C4-2B (cell line): ENCODE measurements around the gene FAM184B.

Experiments used
- H3K27ac ChIP-seq: fragments of 450-650 bp; 2 replicates; pipeline ENCODE4 v1.5.1; 2017
- CTCF ChIP-seq: fragments of 450-650 bp; conservative IDR thresholded peaks from 2 replicates; pipeline ENCODE4 v1.5.1; 2017; ENCODE audit warnings: mild to moderate bottlenecking
- ZFX ChIP-seq: fragments of 450-650 bp; IDR thresholded peaks from 2 replicates; pipeline ENCODE4 v1.6.1; 2017

Gene FAM184B

GRCh38 chr4:17736484-17736883 lies 44.9 kb downstream of the FAM184B start:
- no peak overlapping the region for H3K27ac ChIP-seq
- TF ChIP-seq ZFX, result no peak
- TF ChIP-seq CTCF, result no peak

DNA sequence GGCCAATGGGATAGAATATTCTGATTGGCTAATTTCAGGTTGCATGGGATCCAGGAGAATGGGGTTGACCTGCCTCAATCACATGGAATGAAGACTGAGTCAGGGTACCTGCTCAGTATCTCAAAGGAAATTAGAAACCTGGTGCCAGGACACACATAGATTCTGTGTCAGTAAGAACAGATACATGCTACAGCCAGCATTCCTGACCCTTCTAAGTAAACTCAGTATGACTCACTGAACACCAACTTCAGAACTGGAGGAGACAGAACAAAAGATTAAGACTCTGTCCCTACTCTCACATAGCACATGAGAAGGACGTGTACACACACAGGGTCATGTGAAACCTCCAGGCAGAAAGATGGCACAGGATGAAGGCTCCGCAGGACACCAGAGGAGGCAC lies 54.5 kb downstream of the FAM184B start:
- no peak for TF ChIP-seq ZFX
- no peak for TF ChIP-seq CTCF
- H3K27ac ChIP-seq, result no peak overlapping the region

DNA sequence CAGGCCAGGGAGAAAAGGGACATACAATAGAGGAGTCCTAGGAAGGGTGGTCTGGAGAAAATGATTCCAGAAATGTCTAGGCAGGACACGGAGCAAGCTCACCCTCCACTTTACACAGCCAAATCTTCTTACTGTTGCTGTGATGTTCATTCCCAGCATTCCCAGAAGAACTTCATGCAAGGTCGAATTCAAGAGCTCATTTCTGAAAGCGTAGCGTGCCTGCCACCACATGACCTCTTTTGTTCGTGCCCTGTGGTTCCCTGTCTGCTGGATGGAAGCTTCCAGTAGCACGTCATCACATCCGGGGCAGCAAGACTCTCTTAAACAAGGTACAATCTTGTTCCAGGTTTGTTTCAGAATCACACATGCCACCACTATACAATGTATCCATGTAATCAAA lies 57.8 kb downstream of the FAM184B start:
- H3K27ac ChIP-seq, result no peak overlapping the region
- TF ChIP-seq ZFX (no peak), CTCF (no peak)

GRCh38 chr4:17722356-17722700 lies 59.1 kb downstream of the FAM184B start:
- TF ChIP-seq CTCF, result no peak
- TF ChIP-seq ZFX, result no peak
- H3K27ac ChIP-seq, result no peak overlapping the region

DNA sequence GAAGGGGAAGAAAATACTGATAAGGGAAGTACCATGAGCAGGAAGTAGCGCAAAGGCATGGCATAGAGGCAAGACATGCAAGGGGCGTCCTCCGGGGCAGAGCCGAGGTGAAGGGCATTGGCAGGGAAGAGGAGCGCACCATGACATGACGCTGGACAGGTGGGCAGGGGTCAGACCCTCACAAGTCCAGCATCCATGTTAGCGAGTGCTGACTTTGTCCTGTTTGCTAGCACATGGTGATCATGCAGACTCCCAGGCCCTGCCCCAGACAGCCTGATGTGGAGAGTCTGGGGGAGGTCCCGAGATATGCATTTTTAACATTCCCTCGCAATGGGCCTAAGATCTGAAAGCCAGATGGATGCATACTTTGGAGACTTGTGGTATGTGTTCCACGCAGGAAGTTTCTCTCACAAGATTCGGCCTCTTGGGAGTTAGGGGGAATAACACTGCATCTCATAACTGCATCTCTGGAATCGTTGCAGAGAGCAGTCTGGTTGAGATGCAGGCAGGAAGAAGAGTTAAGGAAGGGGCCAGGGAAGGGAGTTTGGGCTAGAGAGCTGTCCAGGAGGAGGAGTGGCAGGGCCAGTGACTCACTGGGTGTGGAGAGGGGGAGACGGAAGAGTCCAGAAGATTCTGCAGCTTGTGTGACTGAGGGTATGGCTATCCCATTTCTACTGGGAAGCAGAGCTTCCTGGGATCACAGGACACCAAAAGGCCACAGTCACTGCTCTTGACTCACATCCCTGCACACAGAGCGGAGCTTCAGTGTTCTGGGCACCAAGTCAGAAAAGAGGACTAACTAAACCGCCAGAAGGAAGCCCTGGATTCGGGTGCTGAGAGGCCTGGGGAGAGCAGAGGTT lies 59.7 kb downstream of the FAM184B start:
- no peak overlapping the region for H3K27ac ChIP-seq
- TF ChIP-seq ZFX (no peak), CTCF (no peak)

DNA sequence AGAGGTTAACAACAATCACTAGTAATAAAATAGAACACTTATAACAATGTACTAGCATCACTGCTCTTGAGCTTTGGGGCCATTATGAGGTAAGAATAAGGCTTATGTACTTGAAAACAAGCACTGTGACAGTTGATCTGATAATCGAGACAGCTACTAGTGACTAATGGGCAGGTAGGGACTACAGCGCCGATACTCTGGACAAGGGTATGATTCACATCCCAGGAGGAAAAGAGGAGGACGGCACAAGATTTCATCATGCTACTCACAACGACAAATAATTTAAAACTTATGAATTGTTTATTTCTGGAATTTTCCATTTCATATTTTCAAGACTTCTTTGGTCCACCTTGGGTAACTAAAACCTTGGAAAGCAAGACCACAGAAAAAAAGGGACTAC lies 62.3 kb downstream of the FAM184B start:
- no peak for TF ChIP-seq CTCF
- TF ChIP-seq ZFX, result no peak
- no peak overlapping the region for H3K27ac ChIP-seq

- TF ChIP-seq ZFX, result no peak
- TF ChIP-seq CTCF, result no peak
- no peak overlapping the region for H3K27ac ChIP-seq
Observed at GRCh38 chr4:17718471-17718870, 63.0 kb downstream of the FAM184B start.
